ENCODE data around the gene IRGQ.
A peak's percentile ranks its signal among the peaks of the same experiment; 100 is the strongest.
"Not testable (repeated sequence)": the region's sequence is repeated elsewhere in the genome, so short reads cannot be mapped to it uniquely, and the experiment has no call there.

The IRGQ gene

GRCh38 chr19:43596842-43597461, 1.0 kb upstream of the IRGQ start:
- peak; percentile 63 for DNase-seq

GRCh38 chr19:43595605-43595998, 332 bp downstream of the IRGQ start:
- peak; percentile 65 for DNase-seq

- DNase-seq, result peak; percentile 84
These were observed 977 bp downstream of the IRGQ start for GRCh38 chr19:43594710-43595604.

GRCh38 chr19:43594081-43594697, 1.7 kb downstream of the IRGQ start:
- no peak for DNase-seq

GRCh38 chr19:43592800-43593350, 3.1 kb downstream of the IRGQ start:
- DNase-seq, result no peak

GRCh38 chr19:43591904-43592772, 3.8 kb downstream of the IRGQ start:
- no peak for DNase-seq

- DNase-seq, result no peak
These were observed 6.3 kb downstream of the IRGQ start for GRCh38 chr19:43589678-43590077.

- DNase-seq, result no peak
These were observed 6.7 kb downstream of the IRGQ start for GRCh38 chr19:43589277-43589676.

- DNase-seq, result not testable (repeated sequence)
These were observed 8.9 kb downstream of the IRGQ start for GRCh38 chr19:43587029-43587428.

- DNase-seq, result no peak
These were observed 9.6 kb downstream of the IRGQ start for GRCh38 chr19:43586346-43586745.

GRCh38 chr19:43584484-43584883, 11.4 kb downstream of the IRGQ start:
- DNase-seq, result no peak

- no peak for DNase-seq
These were observed 13.4 kb downstream of the IRGQ start for GRCh38 chr19:43582495-43582894.

GRCh38 chr19:43581467-43581866, 14.5 kb downstream of the IRGQ start:
- no peak for DNase-seq

- DNase-seq, result no peak
These were observed 17.1 kb downstream of the IRGQ start for GRCh38 chr19:43578787-43579186.

GRCh38 chr19:43575955-43576878, 19.7 kb downstream of the IRGQ start:
- DNase-seq, result no peak

- DNase-seq, result peak; percentile 96
These were observed 20.6 kb downstream of the IRGQ start, which contains the start of the genes PINLYP and XRCC1 for GRCh38 chr19:43575156-43575950. Gene PINLYP (plus strand): TSS chr19:43575801. CDS start chr19:43577192, 1,391 bp downstream. Gene XRCC1 (minus strand): TSS chr19:43575527. CDS start chr19:43575458, 69 bp downstream.

GRCh38 chr19:43574424-43575155, 21.3 kb downstream of the IRGQ start:
- no peak for DNase-seq

- DNase-seq, result no peak
These were observed 23.8 kb downstream of the IRGQ start for GRCh38 chr19:43572171-43572588.

GRCh38 chr19:43570174-43570791, 25.7 kb downstream of the IRGQ start:
- DNase-seq, result no peak

Measured in activated CD8-positive, alpha-beta memory T cell treated with anti-CD3 and anti-CD28 coated beads, Interleukin-2, amount 50 U/mL, for 48 hours (primary cell).